Measurements from ENCODE around the gene AKAP7.

- TF ChIP-seq CTCF (IDR thresholded peaks at IDR 0.05; ENCODE audit: low read length) = no peak
- TF ChIP-seq EZH2phosphoT487 (IDR thresholded peaks at IDR 0.05; ENCODE audit: low read length) = no peak
- no peak for TF ChIP-seq EZH2 (optimal IDR thresholded peaks at IDR 0.05; ENCODE audit: low read depth, low read length)
These were observed 91.9 kb downstream of the AKAP7 start for GRCh38 chr6:131227158-131227543.

Measured in MM.1S (cell line).